Stimulated activated CD4-positive, alpha-beta T cell treated with anti-CD3 and anti-CD28 coated beads, Interleukin-2, amount 100 ng/mL, for 24 hours (primary cell): ENCODE data around the gene EIF5.
A peak's percentile ranks its signal among the peaks of the same experiment; 100 is the strongest.

Experiments used
- DNase-seq, 2 donors: peaks; one replicate each; pipeline ENCODE4 v3.0.0-alpha.2; 2020

The EIF5 gene

DNA sequence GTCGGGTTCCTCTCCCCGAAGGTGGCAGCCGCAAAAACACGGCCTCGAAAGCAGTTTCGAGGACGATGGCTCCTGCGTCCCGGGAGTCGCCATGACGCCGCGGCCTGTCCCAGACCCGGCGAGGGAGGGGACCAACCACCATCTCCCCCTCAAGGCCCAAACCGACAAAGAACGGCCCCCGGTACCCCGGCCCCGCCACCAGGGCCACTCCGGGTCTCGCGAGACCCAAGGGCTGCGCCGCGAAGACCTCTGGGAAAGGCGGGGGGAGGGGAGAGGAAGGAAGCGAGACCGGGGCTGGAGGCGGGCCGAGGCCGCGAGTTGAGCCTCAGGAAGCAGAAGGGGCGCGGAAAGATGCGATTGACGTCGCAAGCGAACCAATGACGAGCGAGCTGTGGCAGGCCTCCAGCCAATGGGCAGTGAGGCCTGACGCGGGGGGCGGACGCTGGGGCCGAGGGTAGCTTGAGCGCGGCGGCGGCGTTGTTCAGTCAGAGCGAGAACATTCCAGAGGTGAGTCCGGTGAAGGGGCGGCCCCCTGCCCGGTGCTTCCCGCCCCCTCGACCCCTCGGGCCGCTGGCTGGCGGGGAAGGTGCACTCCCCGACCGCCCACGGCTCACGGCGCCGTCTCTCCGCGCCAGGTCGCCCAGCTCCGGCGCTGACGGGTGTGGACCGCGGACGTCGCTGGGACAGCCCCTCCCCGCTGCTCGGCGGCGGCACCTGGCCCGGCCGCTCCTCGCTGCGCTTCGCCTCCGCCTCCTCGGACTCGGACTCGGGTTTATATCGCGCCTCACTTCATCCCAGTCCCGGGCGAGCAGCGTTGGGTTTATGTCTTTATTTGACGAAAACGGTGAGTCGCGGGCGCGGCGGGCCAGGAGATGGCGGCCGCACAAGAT lies at the start of gene EIF5:
Gene EIF5 (plus strand): TSS at position 484 of the 890 bp plus-strand sequence. CDS start 1,624 bp downstream, outside the sequence.
- peak; percentile 99 for DNase-seq

DNA sequence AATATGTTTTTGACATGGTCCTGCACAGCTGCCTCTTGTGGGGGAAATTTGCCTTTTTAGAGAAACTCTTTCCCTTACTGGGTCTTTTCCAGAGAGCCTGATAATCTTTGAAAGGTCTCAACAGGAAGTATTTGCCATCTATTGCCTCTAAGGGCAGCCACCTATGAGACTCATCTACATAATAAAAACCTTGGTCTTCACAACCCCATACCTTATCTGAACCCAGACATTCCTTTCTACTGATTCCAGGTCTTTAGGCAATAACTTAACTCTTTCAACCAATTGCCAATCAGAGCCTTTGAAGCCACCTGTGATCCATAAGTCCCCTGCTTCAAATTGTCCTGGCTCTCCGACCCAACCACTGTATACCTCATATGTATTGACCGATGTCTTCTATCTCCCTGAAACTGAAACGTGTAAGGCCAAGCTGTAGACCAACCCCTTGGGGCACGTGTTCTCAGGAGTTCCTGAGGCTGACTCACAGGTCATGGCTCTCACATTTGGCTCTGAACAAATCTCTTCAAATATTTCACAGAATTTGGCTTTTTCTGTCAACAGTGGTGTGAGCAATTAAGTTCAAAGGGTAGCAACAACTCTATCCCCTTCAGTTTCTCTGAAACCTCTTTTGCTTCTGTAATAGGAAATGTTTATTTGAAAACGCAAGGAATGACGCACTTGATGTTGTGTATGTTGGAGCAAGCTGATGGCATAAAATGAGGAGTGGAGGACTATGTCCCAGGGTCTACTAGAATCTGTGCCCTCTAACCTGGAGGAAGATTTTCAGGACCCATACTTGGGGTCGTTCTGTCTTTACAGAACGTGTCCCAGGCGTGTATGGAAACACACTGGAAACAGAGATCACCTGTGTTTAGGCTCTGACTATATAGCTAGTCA lies 49.2 kb upstream of the EIF5 start:
- no peak for DNase-seq

DNA sequence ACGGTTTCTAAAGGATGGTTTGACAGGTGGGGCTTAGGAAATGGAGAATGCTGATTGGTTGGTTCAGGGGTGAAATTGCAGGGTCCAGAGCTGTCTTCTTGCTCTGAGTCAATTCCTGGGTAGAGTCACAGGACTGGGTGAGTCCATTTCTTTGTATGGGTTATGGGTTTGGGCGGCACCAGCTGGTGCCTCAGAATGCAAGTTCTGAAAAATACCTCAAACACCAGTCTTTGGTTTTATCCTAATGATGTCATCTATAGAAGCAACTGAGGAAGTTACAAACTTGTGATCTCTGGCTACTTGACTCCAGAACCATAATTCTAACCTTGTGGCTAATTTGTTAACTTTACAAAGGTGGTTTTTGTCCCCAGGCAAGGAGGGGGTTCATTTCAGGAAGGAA lies 47.6 kb upstream of the EIF5 start:
- DNase-seq, result no peak

DNA sequence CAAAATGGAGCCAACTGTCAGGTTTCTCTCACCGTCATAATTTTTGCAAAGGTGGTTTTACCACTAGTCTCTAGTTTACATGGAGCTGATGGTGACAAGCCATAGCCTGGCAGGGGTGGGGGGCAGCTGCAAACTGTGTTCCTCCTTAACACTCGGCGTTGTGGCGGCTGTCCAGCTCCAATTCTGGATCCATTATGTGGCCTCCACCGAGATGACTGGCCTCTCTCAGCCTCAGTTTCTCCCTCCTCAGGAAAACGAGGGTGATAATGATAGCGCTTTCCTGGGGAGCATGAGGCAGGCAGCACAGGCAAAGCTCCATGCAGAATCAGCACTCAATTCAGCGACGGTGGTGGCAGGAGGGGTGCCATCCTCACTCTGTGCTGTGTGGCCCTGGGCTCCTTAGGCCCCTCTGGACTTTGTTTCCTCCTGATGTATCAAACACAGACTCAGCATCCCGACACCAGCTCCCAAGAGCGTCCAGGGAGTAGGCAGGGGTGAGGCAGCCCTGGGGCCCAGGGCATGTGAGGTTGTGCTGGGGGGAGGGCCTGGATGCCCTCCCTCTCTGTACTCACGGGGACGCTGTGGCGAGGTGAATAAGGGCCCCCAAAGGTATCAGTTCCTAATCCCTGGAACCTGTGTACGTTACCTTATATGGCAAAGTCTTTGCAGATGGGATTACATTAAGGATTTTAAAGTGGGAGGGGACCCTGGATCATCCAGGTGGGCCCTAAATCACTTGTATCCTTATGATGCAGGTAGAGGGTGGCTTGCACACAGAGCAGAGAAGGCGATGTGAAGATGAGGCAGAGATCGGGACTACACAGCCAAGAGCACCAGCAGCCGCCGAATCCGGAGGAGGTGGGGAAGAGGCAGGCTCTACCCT lies 46.8 kb upstream of the EIF5 start:
- no peak for DNase-seq

DNA sequence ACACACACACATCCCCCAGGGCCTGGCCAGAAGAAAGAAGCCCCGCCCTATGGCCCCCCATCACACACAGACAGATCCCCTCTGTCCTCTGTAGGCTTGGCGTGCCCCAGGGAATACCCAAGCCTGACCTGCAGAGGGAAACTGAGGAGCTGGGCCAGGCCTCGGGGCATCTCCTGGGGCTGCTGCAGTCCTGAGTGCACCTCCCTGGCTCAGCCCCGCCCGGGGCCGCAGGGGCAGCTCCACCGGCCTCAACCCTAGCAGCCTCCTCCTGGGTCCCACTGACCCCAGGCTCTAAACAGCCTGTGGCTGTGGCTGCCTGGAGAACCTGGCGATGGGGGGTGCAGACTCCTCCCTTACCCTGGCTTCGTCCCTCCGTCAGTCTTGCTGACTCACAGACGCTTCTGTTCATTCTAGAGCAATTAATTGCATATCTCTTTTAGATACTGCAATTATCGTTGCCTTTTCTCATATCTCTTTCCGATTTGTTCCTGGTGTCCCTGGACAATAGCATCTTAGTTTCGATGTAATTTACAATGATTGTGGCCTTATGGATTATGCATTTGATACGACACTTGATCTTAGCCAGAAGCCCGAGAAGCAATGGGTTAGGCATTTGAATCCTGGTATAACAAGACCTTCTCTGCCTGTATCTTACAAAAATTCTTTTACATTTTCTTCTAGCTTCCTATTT lies 45.8 kb upstream of the EIF5 start:
- DNase-seq, result no peak

DNA sequence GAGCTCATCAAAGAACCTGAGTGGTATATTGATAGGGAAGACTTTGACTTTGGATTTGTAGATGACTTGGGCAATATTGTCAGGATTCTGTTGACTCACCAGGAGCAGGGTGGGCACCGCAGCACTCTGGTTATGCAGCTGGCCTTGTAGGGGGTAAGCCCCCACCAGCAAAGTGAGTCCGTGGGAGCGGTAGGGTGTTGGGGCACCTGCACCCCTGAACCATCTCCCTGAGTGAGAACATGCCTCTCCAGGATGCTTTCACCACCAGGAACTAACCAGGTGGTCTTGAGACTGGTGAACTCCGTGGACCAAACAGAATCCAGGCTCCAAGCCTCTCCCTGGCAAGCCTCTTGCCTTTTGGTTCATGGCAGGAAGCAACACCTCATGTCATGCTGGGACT lies 44.0 kb upstream of the EIF5 start:
- DNase-seq, result no peak

DNA sequence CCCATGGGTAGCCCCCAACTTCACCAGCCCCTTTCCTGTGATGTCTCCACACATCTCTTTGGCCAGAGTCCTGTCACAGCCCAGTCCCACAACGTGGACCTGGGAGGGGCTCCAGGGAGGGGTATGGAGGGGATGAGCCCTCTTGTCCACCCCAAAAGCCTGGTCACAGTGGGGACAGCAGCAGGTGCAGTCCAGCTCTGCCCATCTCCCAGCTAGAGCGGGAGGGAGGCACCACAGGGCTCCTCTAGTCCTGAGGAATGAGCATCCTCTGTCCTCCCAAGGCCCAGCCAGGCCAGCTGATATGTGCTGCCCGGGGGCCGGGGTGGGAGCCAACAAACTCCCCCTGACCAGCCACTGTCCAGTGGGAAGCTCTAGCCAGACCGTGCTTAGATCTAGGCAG lies 43.5 kb upstream of the EIF5 start:
- DNase-seq, result no peak

DNA sequence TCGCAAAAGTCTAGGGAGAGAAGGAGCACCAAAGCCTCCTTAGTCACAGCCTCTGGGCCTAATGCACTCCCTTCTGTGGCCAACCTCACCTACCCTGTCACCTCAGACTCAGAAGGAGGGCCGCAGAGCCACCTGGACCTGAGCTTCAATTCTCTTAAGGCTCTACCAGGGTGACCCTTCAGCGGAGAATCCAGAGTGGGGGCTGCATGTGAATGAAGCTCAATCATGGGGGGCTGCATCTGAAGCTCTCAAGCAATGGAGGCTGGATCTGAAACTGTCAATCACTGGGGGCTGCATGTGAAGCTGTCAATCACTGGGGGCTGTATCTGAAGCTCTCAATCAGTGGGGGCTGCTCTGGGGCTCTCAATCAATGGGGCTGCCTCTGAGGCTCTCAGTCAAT lies 43.1 kb upstream of the EIF5 start:
- no peak for DNase-seq

DNA sequence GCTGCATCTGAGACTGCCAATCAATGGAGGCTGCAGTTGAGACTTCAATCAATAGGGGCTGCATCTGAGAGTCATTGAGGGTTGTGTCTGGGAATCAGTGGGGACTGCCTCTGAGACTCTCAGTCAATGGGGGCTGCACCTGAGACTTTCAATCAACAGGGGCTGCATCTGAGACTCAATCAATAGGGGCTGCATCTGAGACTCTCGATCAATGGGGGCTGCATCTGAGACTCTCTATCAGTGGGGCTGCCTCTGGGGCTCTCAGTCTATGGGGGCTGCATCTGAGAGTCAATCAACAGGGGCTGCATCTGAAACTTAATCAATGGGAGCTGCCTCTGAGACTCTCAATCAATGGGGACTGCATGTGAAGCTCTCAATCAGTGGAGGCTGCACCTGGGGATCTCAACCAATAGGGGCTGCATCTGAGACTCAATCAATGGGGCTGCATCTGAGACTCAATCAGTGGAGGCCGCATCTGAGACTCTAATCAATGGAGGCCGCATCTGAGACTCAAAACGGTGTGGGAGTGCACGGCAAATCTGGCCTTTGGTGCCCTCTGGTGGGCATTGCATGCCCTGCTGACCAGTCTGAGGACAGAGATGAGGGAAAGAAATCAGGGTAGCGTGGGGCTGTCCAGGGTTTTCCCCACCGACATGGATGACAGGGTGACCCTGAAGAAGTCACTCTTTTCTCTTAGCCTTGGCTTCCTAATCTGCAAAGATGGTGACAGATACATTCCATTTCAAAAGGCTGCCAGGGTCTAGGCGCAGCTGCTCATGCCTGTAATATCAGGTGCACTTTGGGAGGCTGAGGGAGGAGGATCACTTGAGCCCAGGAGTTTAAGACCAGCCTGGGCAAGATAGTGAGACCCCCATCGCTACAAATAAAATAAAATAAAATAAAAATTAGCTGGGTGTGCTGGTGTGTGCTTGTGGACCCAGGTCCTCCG lies 41.3 kb upstream of the EIF5 start:
- peak; percentile 83 to 85 for DNase-seq

DNA sequence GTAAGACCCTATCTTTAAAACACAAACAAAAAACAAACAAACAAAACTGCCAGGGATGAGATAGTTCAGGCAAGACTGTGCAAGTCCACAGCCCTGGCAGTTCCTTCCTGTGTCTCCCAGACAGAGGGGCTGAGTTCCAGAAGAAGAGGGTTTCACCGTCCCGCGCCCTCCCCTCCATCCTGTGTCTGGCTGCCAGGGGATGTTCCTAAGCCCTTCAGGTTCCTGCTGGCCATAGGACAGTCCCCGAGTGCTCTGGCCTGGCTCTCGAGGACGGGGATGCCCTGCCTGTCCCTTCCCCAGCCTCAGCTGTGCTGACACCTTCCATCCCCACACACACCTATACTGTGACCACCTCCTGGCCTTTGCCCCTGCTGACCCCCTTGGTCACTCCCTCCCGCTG lies 40.6 kb upstream of the EIF5 start:
- DNase-seq, result no peak

DNA sequence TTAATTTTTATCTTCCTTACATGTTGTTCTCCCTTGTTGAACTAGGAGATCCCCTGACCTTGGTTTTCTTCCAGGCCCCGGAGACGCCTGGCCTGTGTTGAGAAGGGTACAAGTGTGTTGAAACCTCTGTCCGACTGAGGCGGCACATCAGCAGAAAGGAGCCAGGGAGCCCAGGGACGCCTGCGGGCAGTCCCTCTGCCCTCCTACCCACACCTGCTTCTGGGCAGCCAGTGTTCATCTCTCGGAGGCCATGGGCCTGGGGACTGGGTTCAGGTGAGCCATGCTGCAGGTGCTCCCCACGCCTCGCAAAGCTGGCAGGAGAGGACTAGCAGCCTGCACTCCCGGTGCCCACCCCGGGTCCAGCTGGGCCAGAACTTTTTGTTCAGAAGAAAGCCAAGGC lies 39.9 kb upstream of the EIF5 start:
- DNase-seq, result no peak

DNA sequence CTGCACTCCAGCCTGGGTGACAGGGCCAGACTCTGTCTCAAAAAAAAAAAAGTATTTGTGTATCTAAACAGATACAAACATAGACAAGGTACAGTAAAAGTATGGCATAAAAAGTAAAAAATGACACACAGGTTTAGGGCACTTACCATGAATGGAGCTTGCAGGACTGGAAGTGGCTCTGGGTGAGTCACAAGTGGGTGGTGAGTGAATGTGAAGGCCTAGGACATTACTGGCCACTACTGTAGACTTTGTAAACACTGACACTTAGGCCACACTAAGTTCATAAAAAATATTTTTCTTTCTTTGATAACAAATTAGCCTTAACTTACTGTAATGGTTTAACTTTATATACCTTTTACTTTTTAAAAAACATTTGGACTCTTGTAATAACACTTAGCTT lies 38.0 kb upstream of the EIF5 start:
- no peak for DNase-seq

DNA sequence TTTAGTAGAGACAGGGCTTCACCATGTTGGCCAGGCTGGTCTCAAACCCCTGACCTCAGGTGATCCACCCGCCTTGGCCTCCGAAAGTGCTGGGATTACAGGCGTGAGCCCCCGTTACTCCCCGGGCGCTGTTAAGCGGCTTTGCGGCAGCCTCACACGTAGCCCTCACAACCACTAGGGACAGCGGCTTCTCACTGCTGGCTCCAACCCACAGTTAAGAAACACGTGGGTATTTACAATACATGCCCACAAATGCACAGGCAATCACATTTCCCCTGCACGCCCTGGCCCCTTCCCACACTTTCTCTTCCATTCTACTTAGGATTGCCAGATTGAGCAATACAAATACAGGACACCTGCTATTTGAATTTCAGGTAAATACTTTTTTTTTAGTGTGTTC lies 37.0 kb upstream of the EIF5 start:
- no peak for DNase-seq

DNA sequence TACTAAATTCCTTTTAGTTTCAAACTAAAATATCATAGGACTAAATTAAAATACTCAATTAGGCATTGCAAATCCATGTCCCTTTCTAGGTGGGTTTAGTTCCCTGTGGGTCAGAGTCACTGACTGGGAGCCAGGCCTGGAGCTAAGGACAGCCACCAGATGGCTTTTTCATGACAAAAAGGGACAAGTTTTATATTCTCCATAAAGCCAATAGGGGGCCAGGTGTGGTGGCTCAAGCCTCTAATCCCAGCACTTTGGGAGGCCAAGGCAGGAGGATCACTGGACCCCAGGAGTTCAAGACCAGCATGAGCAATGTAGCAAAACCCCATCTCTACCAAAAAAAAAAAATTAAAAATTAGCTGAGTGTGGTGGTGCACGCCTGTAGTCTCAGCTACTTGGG lies 35.4 kb upstream of the EIF5 start:
- DNase-seq, result no peak

DNA sequence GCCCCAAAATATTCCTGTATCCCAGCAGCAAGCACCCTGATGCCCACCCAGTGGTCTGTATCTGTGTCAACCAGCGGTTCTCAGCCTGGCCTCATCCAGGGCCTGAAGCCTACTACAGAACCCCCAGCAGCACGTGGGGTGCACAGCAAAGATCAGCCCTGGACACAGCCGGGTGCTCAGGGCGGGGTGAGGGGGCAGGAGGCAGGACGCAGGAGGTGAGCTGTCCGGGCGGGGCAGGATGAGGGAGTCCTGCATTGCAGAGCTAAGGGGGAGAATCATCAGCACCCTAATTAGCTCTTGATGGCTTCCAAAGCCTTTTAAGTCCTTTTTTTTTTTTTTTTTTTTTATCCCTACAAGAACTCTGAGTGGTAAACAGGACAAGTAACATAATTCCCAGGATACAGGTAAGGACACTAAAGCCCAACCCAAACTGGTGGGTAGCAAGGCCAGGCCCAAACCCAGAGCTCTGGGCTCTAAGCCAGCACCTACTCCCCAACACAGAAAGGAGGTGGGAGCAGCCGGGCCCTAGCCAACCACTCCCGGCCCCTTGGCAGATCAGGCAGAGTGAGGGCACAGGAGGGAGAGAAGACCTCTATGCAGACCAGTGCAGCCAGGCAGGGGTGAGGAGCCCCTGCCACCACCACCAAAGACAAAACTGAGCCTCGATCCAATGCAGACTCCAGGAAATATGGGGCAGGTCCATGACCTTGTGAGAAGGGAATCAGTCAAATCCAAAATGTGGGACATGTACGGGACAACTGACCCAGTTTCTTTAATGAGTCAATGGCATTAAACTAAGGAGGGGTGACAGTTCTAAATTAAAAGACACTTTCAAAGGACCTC lies 32.3 kb upstream of the EIF5 start:
- no peak for DNase-seq

DNA sequence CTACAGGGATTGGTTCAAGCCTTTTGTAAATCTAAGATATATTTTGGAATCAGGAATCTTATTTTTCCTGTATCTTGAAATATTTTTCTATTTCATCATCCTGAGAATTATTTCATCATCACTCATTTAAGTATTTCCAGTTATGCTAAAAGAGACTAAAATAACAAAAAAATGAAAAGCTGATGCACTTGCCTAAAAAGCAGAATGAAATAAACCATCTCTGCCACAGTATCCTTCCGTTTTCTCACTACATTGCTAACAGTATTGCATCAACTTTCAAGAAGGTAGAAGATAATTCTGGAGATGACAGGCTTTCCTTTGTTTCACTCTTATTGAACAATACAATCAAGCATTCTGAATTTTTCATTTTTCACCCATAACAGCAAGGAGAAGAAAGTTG lies 31.1 kb upstream of the EIF5 start:
- DNase-seq, result no peak

DNA sequence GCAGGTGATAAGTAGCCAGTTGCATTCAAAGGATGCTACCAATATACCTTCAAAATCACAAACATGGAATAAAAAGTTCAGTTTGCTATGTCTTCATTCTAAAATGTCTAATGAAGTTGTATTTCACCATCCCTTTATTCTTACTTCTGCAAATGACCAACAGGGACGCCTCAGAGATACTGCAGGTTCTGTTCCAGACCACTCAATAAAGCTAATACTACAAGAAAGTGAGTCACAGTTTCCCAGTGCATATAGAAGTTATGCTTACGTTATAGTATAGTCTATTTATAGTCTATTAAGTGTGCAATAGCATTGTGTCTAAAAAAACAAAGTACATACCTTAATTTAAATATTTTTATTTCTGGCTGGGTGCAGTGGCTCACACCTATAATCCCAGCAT lies 29.3 kb upstream of the EIF5 start:
- no peak for DNase-seq

DNA sequence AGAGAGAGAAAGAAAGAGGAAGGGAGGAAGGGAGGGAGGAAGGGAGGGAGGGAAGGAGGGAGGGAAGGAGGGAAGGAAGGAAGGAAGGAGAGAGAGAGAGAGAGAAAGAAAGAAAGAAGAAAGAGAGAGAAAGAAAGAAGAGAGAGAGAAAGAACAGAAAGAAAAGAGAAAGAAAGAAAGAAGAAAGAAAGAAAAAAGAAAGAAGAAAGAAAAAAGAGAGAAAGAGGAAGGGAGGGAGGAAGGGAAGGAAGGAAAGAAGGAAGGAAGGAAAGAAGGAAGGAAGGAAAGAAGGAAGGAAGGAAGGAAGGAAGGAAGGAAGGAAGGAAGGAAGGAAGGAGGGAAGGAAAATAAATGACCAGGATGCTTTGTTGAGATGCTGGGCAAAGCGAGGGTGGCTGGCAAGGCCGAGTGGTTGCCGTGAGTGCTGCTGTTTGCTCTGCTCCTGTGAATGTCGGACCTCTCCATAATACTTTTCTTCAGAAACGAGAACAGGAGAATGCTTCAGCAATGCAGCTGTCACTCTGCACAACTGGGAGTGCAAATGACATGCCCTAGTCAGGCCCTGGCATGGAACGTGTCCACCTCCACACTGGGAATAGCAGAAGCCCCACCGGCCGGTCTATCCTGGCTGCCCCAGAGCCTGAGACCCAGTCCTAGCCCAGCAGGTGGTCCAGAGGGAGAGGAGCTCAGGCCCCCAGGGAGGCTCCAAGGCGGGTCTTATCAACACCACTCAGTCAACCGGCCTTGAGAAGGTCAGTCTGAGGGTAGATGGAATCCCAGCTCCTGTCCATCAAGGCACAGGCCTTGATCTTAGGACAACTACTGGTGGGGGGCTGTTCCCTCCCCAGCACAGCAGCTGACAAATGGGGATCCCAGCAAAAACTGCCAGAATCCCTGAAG lies 25.1 kb upstream of the EIF5 start:
- DNase-seq, result no peak

DNA sequence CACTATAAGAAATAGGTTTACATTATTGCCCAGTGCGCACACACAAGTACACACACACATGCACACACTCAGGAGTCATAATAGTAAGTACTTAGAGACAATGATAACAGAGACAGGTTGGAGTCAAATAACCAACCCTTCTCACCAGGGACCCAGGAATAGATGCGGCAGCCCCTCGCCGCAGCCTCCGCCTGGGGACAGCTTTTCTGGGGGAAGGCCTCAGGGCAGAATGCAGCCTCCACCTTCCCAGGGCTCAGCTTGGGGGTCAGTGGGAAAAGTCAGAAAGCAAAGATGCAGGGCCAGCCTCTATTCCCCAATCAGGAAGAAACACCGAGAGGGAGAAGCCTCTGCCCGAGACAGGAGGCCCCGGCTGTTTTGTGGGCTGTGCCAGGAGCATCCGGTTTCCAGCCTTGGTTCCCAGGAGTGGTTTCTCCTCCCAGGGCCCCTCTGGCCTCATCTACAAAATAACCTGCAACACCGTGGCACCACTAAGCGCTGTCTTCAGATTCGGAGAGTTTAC lies 23.4 kb upstream of the EIF5 start:
- DNase-seq, result no peak
